Ascending aorta (tissue), 2 donors: Measurements from ENCODE around the gene KLHL30. TPM values are rescaled to one million over a fixed set of nuclear protein-coding genes. Genes with fewer than 3 reads are reported as not detected.

Source experiments
- DNase-seq, 2 donors: peaks; one replicate each; pipeline ENCODE4 v3.0.0-alpha.2; 2019; ENCODE audit warnings: low spot score in 2 of 2
- H3K27ac ChIP-seq, 2 donors: fragments of 200-600 bp; sonication (generic); one replicate each; pipeline ENCODE4 v1.5.1; 2016 to 2017; ENCODE audit warnings: mild to moderate bottlenecking in 1 of 2
- H3K27me3 ChIP-seq: fragments of 200-600 bp; sonication (generic); one replicate; pipeline ENCODE4 v1.5.1; 2017
- H3K36me3 ChIP-seq, 2 donors: fragments of 200-600 bp; sonication (generic); one replicate each; pipeline ENCODE4 v1.5.1; 2016
- H3K4me1 ChIP-seq, 2 donors: fragments of 200-600 bp; sonication (generic); one replicate each; pipeline ENCODE4 v1.5.1; 2016 to 2017; ENCODE audit warnings: mild to moderate bottlenecking in 1 of 2
- H3K4me3 ChIP-seq, 2 donors: fragments of 200-600 bp; sonication (generic); one replicate each; pipeline ENCODE4 v1.5.1; 2016 to 2017; ENCODE audit warnings: mild to moderate bottlenecking in 1 of 2
- H3K9me3 ChIP-seq, 2 donors: fragments of 200-600 bp; sonication (generic); one replicate each; pipeline ENCODE4 v1.5.1; 2016
- CTCF ChIP-seq, 3 experiments: fragments of 200-600 bp in 2 of 3; fragments of 450-650 bp in 1 of 3; sonication (generic) in 2 of 3; IDR thresholded peaks; one replicate each; pipeline ENCODE4 v1.5.1; 2016 to 2019; ENCODE audit warnings: antibody characterized with exemption in 3 of 3, mild to moderate bottlenecking in 1 of 3, moderate library complexity in 1 of 3
- intact Hi-C: fragments of 100-400 bp; cut with DNase I; formaldehyde crosslinking; loops from one replicate; pipeline ENCODE4 v1.15.1; 2023
- total RNA-seq: library from RNA; depleted of rRNA; stranded (reverse); fragments of >200 nt; gene quantifications from one replicate; pipeline ENCODE4 v1.1.0, GENCODE V29; 2016

The KLHL30 gene
- total RNA-seq, 1 donor from 2014 or later = 28.2 TPM

GRCh38 chr2:238128534-238129001 lies 9.9 kb upstream of the KLHL30 start:
- no peak for DNase-seq
- Histone ChIP-seq H3K27me3 (no peaks in the 10 kb centered on the region), H3K27ac (no peak overlapping the region), H3K4me1 (no peaks in the 10 kb centered on the region), H3K4me3 (no peak overlapping the region), H3K9me3 (no peaks in the 10 kb centered on the region), H3K36me3 (no peaks in the 10 kb centered on the region)
- intact Hi-C loops = no loop called here
- no peak for TF ChIP-seq CTCF (IDR thresholded peaks at IDR 0.05)

GRCh38 chr2:238129166-238130010 lies 9.1 kb upstream of the KLHL30 start:
- H3K4me1 ChIP-seq = no peaks in the 10 kb centered on the region
- no peak overlapping the region for H3K27ac ChIP-seq
- H3K36me3 ChIP-seq = no peaks in the 10 kb centered on the region
- H3K4me3 ChIP-seq = no peak overlapping the region
- no peak for DNase-seq
- H3K9me3 ChIP-seq = no peaks in the 10 kb centered on the region
- H3K27me3 ChIP-seq = no peaks in the 10 kb centered on the region
- intact Hi-C loops = no loop called here
- no peak for TF ChIP-seq CTCF (IDR thresholded peaks at IDR 0.05)

- no peak for TF ChIP-seq CTCF (IDR thresholded peaks at IDR 0.05)
Observed at GRCh38 chr2:238130111-238130695, 8.3 kb upstream of the KLHL30 start.

GRCh38 chr2:238130696-238131628 lies 7.5 kb upstream of the KLHL30 start:
- Histone ChIP-seq H3K27me3 (no peaks in the 10 kb centered on the region), H3K4me3 (no peak overlapping the region), H3K36me3 (no peaks in the 10 kb centered on the region), H3K9me3 (no peaks in the 10 kb centered on the region), H3K4me1 (no peaks in the 10 kb centered on the region), H3K27ac (no peak overlapping the region)
- intact Hi-C loops = no loop called here
- DNase-seq = no peak
- no peak for TF ChIP-seq CTCF (IDR thresholded peaks at IDR 0.05)

More at GRCh38 chr2:238130111-238130695, 8.3 kb upstream of the KLHL30 start:
- Histone ChIP-seq H3K27me3 (no peaks in the 10 kb centered on the region), H3K36me3 (no peaks in the 10 kb centered on the region), H3K9me3 (no peaks in the 10 kb centered on the region), H3K27ac (no peak overlapping the region), H3K4me1 (no peaks in the 10 kb centered on the region), H3K4me3 (no peak overlapping the region)
- intact Hi-C loops = no loop called here
- no peak for DNase-seq

GRCh38 chr2:238131761-238132462 lies 6.6 kb upstream of the KLHL30 start:
- Histone ChIP-seq H3K27ac (no peak overlapping the region), H3K4me3 (no peak overlapping the region), H3K36me3 (no peaks in the 10 kb centered on the region), H3K4me1 (peaks cover 0 to 2% of the 10 kb centered on the region in 2 donors), H3K9me3 (no peaks in the 10 kb centered on the region), H3K27me3 (no peaks in the 10 kb centered on the region)
- no peak for DNase-seq
- intact Hi-C loops = no loop called here
- no peak for TF ChIP-seq CTCF (IDR thresholded peaks at IDR 0.05)
